ENCODE measurements around the gene FCRL6. TPM values are rescaled to one million over a fixed set of nuclear protein-coding genes. Genes with fewer than 3 reads are reported as not detected.

The FCRL6 gene
- total RNA-seq (ENCODE audit: low replicate concordance): not detected in 2 replicates

GRCh38 chr1:159802111-159802510 is at the start of gene FCRL6:
TSS of gene FCRL6 (plus strand) at chr1:159802360. CDS start at chr1:159802425, 65 bp downstream.
- H3K4me1 ChIP-seq: no peaks in the 10 kb centered on the region
- TF ChIP-seq, protein P1, sequence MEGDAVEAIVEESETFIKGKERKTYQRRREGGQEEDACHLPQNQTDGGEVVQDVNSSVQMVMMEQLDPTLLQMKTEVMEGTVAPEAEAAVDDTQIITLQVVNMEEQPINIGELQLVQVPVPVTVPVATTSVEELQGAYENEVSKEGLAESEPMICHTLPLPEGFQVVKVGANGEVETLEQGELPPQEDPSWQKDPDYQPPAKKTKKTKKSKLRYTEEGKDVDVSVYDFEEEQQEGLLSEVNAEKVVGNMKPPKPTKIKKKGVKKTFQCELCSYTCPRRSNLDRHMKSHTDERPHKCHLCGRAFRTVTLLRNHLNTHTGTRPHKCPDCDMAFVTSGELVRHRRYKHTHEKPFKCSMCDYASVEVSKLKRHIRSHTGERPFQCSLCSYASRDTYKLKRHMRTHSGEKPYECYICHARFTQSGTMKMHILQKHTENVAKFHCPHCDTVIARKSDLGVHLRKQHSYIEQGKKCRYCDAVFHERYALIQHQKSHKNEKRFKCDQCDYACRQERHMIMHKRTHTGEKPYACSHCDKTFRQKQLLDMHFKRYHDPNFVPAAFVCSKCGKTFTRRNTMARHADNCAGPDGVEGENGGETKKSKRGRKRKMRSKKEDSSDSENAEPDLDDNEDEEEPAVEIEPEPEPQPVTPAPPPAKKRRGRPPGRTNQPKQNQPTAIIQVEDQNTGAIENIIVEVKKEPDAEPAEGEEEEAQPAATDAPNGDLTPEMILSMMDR (IDR thresholded peaks at IDR 0.05): no peak
- TF ChIP-seq EZH2phosphoT487 (IDR thresholded peaks at IDR 0.05): no peak
- TF ChIP-seq EZH2 (IDR thresholded peaks at IDR 0.05): no peak
- H3K27ac ChIP-seq: no peak within 1 kb of the TSS
- H3K4me3 Mint-ChIP-seq: no peak within 1 kb of the TSS
- H3K36me3 ChIP-seq: no peaks in the 10 kb centered on the region
- H3K9ac ChIP-seq: no peak within 1 kb of the TSS
- H3K27me3 ChIP-seq: peaks cover 10% of the 10 kb centered on the region
- no peaks in the 10 kb centered on the region for H3K9me3 Mint-ChIP-seq
- no peaks in the 10 kb centered on the region for H3K79me2 ChIP-seq (ENCODE audit: low read depth)
- DNase-seq (ENCODE audit: low spot score): no peak
- peaks cover under 1% of the 10 kb centered on the region for H3K27me3 Mint-ChIP-seq (ENCODE audit: insufficient read depth, low read depth)
- H2AFZ ChIP-seq (replicated peaks): no peak within 1 kb of the TSS
- H3K4me2 ChIP-seq: no peak within 1 kb of the TSS
- no peak within 1 kb of the TSS for H3K4me3 ChIP-seq
- no peaks in the 10 kb centered on the region for H3K4me1 Mint-ChIP-seq
- H4K20me1 ChIP-seq (ENCODE audit: low read depth): no peaks in the 10 kb centered on the region
- no peaks in the 10 kb centered on the region for H3K36me3 Mint-ChIP-seq
- no peaks in the 10 kb centered on the region for H3F3A ChIP-seq (ENCODE audit: low read depth)
- no peak within 1 kb of the TSS for H3K27ac Mint-ChIP-seq
- H3K9me3 ChIP-seq (ENCODE audit: low read depth): no peaks in the 10 kb centered on the region

- Mint-ChIP-seq H3K9me3 (no peaks in the 10 kb centered on the region), H3K4me1 (no peaks in the 10 kb centered on the region), H3K27me3 (ENCODE audit: insufficient read depth, low read depth) (peaks cover 3% of the 10 kb centered on the region), H3K36me3 (no peaks in the 10 kb centered on the region), H3K4me3 (no peak overlapping the region), H3K27ac (no peak overlapping the region)
- no peak overlapping the region for H3K4me2 ChIP-seq
- no peak for DNase-seq (ENCODE audit: low spot score)
- no peaks in the 10 kb centered on the region for H3K36me3 ChIP-seq
- H3K9ac ChIP-seq: no peak overlapping the region
- no peaks in the 10 kb centered on the region for H3K79me2 ChIP-seq (ENCODE audit: low read depth)
- H2AFZ ChIP-seq (replicated peaks): no peak overlapping the region
- H3K27ac ChIP-seq: no peak overlapping the region
- no peak overlapping the region for H3K4me3 ChIP-seq
- H3F3A ChIP-seq (ENCODE audit: low read depth): no peaks in the 10 kb centered on the region
- no peaks in the 10 kb centered on the region for H3K27me3 ChIP-seq
- no peaks in the 10 kb centered on the region for H4K20me1 ChIP-seq (ENCODE audit: low read depth)
- TF ChIP-seq, protein P1 (IDR thresholded peaks at IDR 0.05): no peak
- TF ChIP-seq EZH2phosphoT487 (IDR thresholded peaks at IDR 0.05): no peak
- no peaks in the 10 kb centered on the region for H3K4me1 ChIP-seq
- peaks cover 4% of the 10 kb centered on the region for H3K9me3 ChIP-seq (ENCODE audit: low read depth)
Observed at GRCh38 chr1:159753386-159753785, 48.8 kb upstream of the FCRL6 start.

GRCh38 chr1:159755451-159756007 is 46.6 kb upstream of the FCRL6 start:
- Histone ChIP-seq H3K27me3 (no peaks in the 10 kb centered on the region), H3K4me2 (no peak overlapping the region), H3K36me3 (no peaks in the 10 kb centered on the region), H3K9me3 (ENCODE audit: low read depth) (no peaks in the 10 kb centered on the region), H3K27ac (no peak overlapping the region), H3F3A (ENCODE audit: low read depth) (no peaks in the 10 kb centered on the region), H3K79me2 (ENCODE audit: low read depth) (no peaks in the 10 kb centered on the region), H2AFZ (replicated peaks) (no peak overlapping the region), H3K4me1 (no peaks in the 10 kb centered on the region), H3K9ac (no peak overlapping the region), H4K20me1 (ENCODE audit: low read depth) (no peaks in the 10 kb centered on the region), H3K4me3 (no peak overlapping the region)
- no peak for DNase-seq (ENCODE audit: low spot score)
- Mint-ChIP-seq H3K36me3 (no peaks in the 10 kb centered on the region), H3K27ac (no peak overlapping the region), H3K4me3 (no peak overlapping the region), H3K4me1 (no peaks in the 10 kb centered on the region), H3K9me3 (no peaks in the 10 kb centered on the region), H3K27me3 (ENCODE audit: insufficient read depth, low read depth) (peaks cover 3% of the 10 kb centered on the region)
- TF ChIP-seq, protein P1 (IDR thresholded peaks at IDR 0.05): no peak
- TF ChIP-seq EZH2phosphoT487 (IDR thresholded peaks at IDR 0.05) (no peak), EZH2 (IDR thresholded peaks at IDR 0.05) (no peak)
